GM18505 (cell line): ENCODE results near the gene IL2RA.

Source experiments
- ATAC-seq: cut with Tn5 transposase; IDR thresholded peaks from one replicate; pipeline ENCODE4 v1.9.1; 2021; ENCODE audit not compliant: unreplicated experiment
- POLR2A ChIP-seq: IDR thresholded peaks from 4 replicates; pipeline ENCODE4 v1.6.1; 2011; ENCODE audit warnings: borderline replicate concordance; ENCODE audit not compliant: insufficient read depth, insufficient read length; ENCODE audit errors: extremely low read depth

The IL2RA gene

GRCh38 chr10:6091630-6092029 lies 29.5 kb upstream of the IL2RA start:
- no peak for ATAC-seq
- TF ChIP-seq POLR2A, result no peak

GRCh38 chr10:6089334-6090219 lies 27.4 kb upstream of the IL2RA start:
- peak; percentile 4 for ATAC-seq
- no peak for TF ChIP-seq POLR2A

GRCh38 chr10:6088721-6089333 lies 26.7 kb upstream of the IL2RA start, which contains the start of gene RBM17:
TSS of gene RBM17 (plus strand) at chr10:6089034. CDS start at chr10:6097066, 8,032 bp downstream.
- peak; percentile 79 for TF ChIP-seq POLR2A
- ATAC-seq, result peak; percentile 86

- no peak for ATAC-seq
- TF ChIP-seq POLR2A, result no peak
Measured at GRCh38 chr10:6086375-6087233, 24.4 kb upstream of the IL2RA start.

GRCh38 chr10:6083523-6084475 lies 21.6 kb upstream of the IL2RA start:
- ATAC-seq, result no peak
- no peak for TF ChIP-seq POLR2A

- ATAC-seq, result no peak
- no peak for TF ChIP-seq POLR2A
Measured at GRCh38 chr10:6082496-6083395, 20.6 kb upstream of the IL2RA start.

- TF ChIP-seq POLR2A, result no peak
- no peak for ATAC-seq
Measured at GRCh38 chr10:6080417-6080973, 18.3 kb upstream of the IL2RA start.

GRCh38 chr10:6079044-6079443 lies 16.9 kb upstream of the IL2RA start:
- no peak for ATAC-seq
- TF ChIP-seq POLR2A, result no peak

- no peak for TF ChIP-seq POLR2A
- no peak for ATAC-seq
Measured at GRCh38 chr10:6077071-6077675, 15.0 kb upstream of the IL2RA start.

- no peak for ATAC-seq
- TF ChIP-seq POLR2A, result no peak
Measured at GRCh38 chr10:6074489-6075301, 12.5 kb upstream of the IL2RA start.
